ENCODE data around the gene OSM. TPM values are rescaled to one million over a fixed set of nuclear protein-coding genes. Genes with fewer than 3 reads are reported as not detected.

The OSM gene
- total RNA-seq, 5 donors from 2014 or later (not counting 1 experiment from before 2014, with no cell fraction given), result 5.9 to 16.5 (median 7.4) TPM

DNA sequence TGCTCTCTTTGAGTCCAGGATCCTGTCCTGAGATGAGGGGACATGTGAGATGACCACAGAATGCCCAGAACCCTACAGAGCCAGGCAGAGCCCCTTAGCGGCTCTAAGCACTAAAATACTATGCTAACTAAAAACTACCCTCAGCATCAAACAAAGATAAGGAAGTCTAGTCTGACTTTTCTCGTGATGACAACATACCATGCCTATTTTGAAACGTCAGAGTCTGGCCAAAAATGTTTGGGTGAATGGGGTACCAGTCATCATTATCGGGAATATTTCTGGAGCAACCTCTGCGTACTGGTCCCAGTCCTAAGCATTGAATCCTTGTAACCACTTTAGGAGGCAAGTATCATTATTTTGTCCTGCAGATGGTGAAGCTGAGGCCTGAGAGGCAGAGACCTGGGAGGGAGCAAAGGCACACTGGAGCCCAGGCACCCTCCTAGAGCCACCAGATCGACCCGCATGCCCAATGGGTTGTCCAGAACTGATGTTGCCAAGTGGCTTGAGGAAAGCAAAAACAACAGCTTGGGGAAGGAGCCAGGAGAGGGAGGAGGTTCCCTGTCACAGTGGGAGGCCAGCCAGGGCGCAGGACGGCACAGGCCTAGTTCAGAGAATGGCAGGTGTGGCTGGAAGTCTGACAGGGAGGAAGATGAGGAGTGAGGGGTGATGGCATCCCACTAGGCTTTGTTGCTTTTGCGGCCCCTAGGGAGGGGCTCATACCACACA is 7.2 kb upstream of the OSM start:
- Mint-ChIP-seq H3K4me3 (no peak overlapping the region), H3K36me3 (peaks cover 4% of the 10 kb centered on the region)
- no peak overlapping the region for H3K27ac ChIP-seq (ENCODE audit: low read length)

DNA sequence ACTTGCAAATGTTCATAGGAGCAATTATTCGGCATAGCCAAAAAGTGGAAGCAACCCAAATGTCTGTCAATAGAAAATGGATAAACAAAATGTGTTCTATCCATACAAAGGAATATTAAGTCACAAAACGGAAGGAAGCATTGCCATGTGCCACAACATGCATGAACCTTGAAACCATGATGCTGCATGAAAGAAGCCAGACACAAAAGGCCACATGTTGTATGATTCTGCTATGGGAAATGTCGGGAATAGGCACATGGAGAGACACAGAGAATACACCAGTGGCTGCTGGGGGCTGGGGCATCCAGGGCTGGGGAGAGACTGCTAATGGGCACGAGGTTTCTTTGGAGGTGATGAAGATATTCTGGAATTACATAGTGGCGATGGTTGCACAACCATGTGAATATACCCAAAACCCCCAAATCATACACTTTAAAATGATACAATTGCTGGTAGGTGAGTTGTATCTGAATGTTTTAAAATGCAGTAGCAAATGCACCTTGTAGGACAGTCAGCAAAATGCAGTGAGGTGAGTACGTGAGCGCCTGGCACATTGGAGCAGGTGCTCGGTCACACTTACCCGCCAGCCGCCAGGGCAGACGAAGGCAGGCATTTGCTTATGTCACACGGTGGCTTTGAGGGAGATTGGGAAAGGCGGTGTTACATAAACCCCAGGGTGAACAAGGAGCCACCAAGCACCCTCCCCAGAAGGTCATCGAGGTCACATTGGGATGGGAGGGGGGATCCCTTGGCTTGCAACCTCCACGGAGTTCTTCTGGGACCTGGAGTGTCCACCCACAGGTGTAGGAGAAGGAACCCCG is 6.3 kb upstream of the OSM start:
- WGBS (ENCODE audit: insufficient coverage), result 100% methylated on average over 1 of the region's 16 CpGs
- CTCF ChIA-PET, result no interaction called here

More for the DNA sequence above, 7.2 kb upstream of the OSM start:
- Histone ChIP-seq H3K4me1 (ENCODE audit: control insufficient read depth in 1 of 2, extremely low read depth in 1 of 2, insufficient read depth in 2 of 2, low read length in 2 of 2) (peaks cover 0 to 15% of the 10 kb centered on the region in 2 experiments), H3K4me3 (ENCODE audit: control insufficient read depth in 1 of 2, extremely low read depth in 1 of 2, low read length in 1 of 2) (no peak overlapping the region), H3K9me3 (no peaks in the 10 kb centered on the region), H3K36me3 (ENCODE audit: control insufficient read depth in 2 of 2, extremely low read depth in 1 of 2, insufficient read depth in 1 of 2, low read length in 1 of 2) (peaks cover 0 to 9% of the 10 kb centered on the region in 2 donors), H3K27me3 (replicated peaks in 1 of 2; ENCODE audit: control insufficient read depth in 2 of 2, extremely low read depth in 1 of 2, insufficient read depth in 2 of 2, low read length in 1 of 2) (peaks cover 0 to 18% of the 10 kb centered on the region in 2 experiments)
- DNase-seq (no peak), ATAC-seq (replicated peaks in 1 of 4) (no peak)
- 85% methylated on average over 3 of the region's 10 CpGs for WGBS (ENCODE audit: insufficient coverage)
- H3K9me3 Mint-ChIP-seq, result no peaks in the 10 kb centered on the region
- ChIA-PET CTCF (no interaction called here), POLR2A (no interaction called here)
- peak overlapping the region; percentile 70 to 84 for H3K27ac Mint-ChIP-seq
- H3K4me1 Mint-ChIP-seq, result peaks cover 23 to 50% (median 41%) of the 10 kb centered on the region in 3 donors
- no peaks in the 10 kb centered on the region for H3K27me3 Mint-ChIP-seq

DNA sequence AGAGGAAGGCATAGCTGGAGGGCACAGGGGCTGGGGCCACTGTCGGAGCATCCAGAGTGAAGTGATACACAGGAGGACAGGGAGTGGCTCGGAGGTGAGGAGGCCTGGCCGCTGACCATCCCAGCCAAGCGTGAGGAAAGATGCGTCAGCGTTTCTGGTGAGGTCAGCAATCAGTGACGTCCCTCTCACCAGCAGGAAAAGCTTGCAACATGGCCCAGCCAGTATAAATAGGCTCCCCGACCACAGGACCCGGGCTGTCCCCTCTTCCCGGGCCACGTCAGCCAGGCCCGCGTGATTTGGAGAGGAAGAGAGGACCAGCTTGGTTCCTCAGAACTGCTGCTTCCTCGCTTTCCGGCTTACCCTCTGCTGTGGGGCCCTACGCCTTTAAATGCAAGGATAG is 4.2 kb upstream of the OSM start:
- Histone ChIP-seq H3K4me3 (ENCODE audit: control insufficient read depth in 1 of 2, extremely low read depth in 1 of 2, low read length in 1 of 2) (no peak overlapping the region), H3K27ac (ENCODE audit: low read length) (no peak overlapping the region), H3K27me3 (replicated peaks in 1 of 2; ENCODE audit: control insufficient read depth in 2 of 2, extremely low read depth in 1 of 2, insufficient read depth in 2 of 2, low read length in 1 of 2) (peaks cover 0 to 3% of the 10 kb centered on the region in 2 experiments), H3K4me1 (ENCODE audit: control insufficient read depth in 1 of 2, extremely low read depth in 1 of 2, insufficient read depth in 2 of 2, low read length in 2 of 2) (peaks cover 7 to 34% of the 10 kb centered on the region in 2 experiments), H3K9me3 (no peaks in the 10 kb centered on the region), H3K36me3 (ENCODE audit: control insufficient read depth in 2 of 2, extremely low read depth in 1 of 2, insufficient read depth in 1 of 2, low read length in 1 of 2) (peaks cover 5 to 11% of the 10 kb centered on the region in 2 donors)
- Mint-ChIP-seq H3K27me3 (no peaks in the 10 kb centered on the region), H3K9me3 (no peaks in the 10 kb centered on the region), H3K4me3 (no peak overlapping the region), H3K27ac (no peak overlapping the region), H3K36me3 (peaks cover 4% of the 10 kb centered on the region), H3K4me1 (peaks cover 34 to 58% (median 50%) of the 10 kb centered on the region in 3 donors)
- POLR2A ChIA-PET, result no interaction called here
- peak in 9 of 35 experiments; percentile 23 to 61 (median 33) for DNase-seq
- CTCF ChIA-PET, result interaction anchor here (0.5 to 0.6 kb wide), 2 partner anchors 13 to 169 kb away, joined by 4 to 5 read pairs; no protein-coding TSS in a partner anchor
- ATAC-seq (replicated peaks in 1 of 4), result no peak
- WGBS (ENCODE audit: insufficient coverage), result 86% methylated on average over 14 of the region's 16 CpGs

More for the DNA sequence above, 6.3 kb upstream of the OSM start:
- peaks cover 4% of the 10 kb centered on the region for H3K36me3 Mint-ChIP-seq
- no peaks in the 10 kb centered on the region for H3K27me3 Mint-ChIP-seq
- peaks cover 0 to 16% of the 10 kb centered on the region in 2 experiments for H3K27me3 ChIP-seq (replicated peaks in 1 of 2; ENCODE audit: control insufficient read depth in 2 of 2, extremely low read depth in 1 of 2, insufficient read depth in 2 of 2, low read length in 1 of 2)
- DNase-seq, result peak in 1 of 35 experiments; percentile 31
- H3K27ac ChIP-seq (ENCODE audit: low read length), result no peak overlapping the region
- H3K4me3 Mint-ChIP-seq, result no peak overlapping the region
- peaks cover 4 to 11% of the 10 kb centered on the region in 2 donors for H3K36me3 ChIP-seq (ENCODE audit: control insufficient read depth in 2 of 2, extremely low read depth in 1 of 2, insufficient read depth in 1 of 2, low read length in 1 of 2)
- no peak overlapping the region for H3K4me3 ChIP-seq (ENCODE audit: control insufficient read depth in 1 of 2, extremely low read depth in 1 of 2, low read length in 1 of 2)
- no peak for ATAC-seq (replicated peaks in 1 of 4)
- no peaks in the 10 kb centered on the region for H3K9me3 ChIP-seq
- POLR2A ChIA-PET, result no interaction called here
- H3K4me1 Mint-ChIP-seq, result peaks cover 29 to 52% (median 45%) of the 10 kb centered on the region in 3 donors
- no peaks in the 10 kb centered on the region for H3K9me3 Mint-ChIP-seq
- H3K4me1 ChIP-seq (ENCODE audit: control insufficient read depth in 1 of 2, extremely low read depth in 1 of 2, insufficient read depth in 2 of 2, low read length in 2 of 2), result peaks cover 2 to 21% of the 10 kb centered on the region in 2 experiments
- peak overlapping the region; percentile 18 to 25 for H3K27ac Mint-ChIP-seq

DNA sequence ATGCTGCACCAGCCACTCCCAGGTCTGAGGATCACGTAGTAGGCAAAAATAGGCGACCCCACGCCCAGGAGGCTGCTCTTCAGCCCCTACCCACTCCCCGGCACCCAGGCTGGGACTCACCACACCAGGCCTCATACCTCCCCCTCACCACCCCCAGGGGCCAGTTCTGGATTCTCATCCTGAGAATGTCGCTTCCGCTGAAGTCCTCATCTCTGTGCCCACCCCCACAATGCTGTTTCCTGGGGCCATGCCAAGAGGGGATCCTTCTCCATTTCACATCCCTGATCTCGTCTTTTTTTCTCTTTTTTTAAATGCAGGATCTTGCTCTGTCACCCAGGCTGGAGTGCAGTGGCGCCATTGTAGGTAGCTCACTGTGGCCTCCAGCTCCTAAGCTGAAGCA is 1.7 kb upstream of the OSM start:
- no peak for DNase-seq
- Mint-ChIP-seq H3K27me3 (no peaks in the 10 kb centered on the region), H3K4me3 (peak overlapping the region; percentile 25 to 86 (median 67)), H3K4me1 (peaks cover 36 to 47% (median 46%) of the 10 kb centered on the region in 3 donors), H3K36me3 (peaks cover 4% of the 10 kb centered on the region), H3K27ac (peak overlapping the region; percentile 94 to 96), H3K9me3 (no peaks in the 10 kb centered on the region)
- peaks cover 7 to 52% of the 10 kb centered on the region in 2 experiments for H3K4me1 ChIP-seq (ENCODE audit: control insufficient read depth in 1 of 2, extremely low read depth in 1 of 2, insufficient read depth in 2 of 2, low read length in 2 of 2)
- CTCF ChIA-PET, result interaction anchor here in 1 of 2 donors (0.6 kb wide), 1 partner anchor 687 kb away, joined by 5 read pairs; no protein-coding TSS in a partner anchor
- H3K4me3 ChIP-seq (ENCODE audit: control insufficient read depth in 1 of 2, extremely low read depth in 1 of 2, low read length in 1 of 2), result no peak overlapping the region
- no peak for ATAC-seq (replicated peaks in 1 of 4)
- no peaks in the 10 kb centered on the region for H3K27me3 ChIP-seq (replicated peaks in 1 of 2; ENCODE audit: control insufficient read depth in 2 of 2, extremely low read depth in 1 of 2, insufficient read depth in 2 of 2, low read length in 1 of 2)
- H3K27ac ChIP-seq (ENCODE audit: low read length), result peak overlapping the region; percentile 100
- H3K36me3 ChIP-seq (ENCODE audit: control insufficient read depth in 2 of 2, extremely low read depth in 1 of 2, insufficient read depth in 1 of 2, low read length in 1 of 2), result peaks cover 5 to 19% of the 10 kb centered on the region in 2 donors
- no peaks in the 10 kb centered on the region for H3K9me3 ChIP-seq
- POLR2A ChIA-PET, result no interaction called here
- WGBS (ENCODE audit: insufficient coverage), result 78% methylated on average over 8 of the region's 8 CpGs

DNA sequence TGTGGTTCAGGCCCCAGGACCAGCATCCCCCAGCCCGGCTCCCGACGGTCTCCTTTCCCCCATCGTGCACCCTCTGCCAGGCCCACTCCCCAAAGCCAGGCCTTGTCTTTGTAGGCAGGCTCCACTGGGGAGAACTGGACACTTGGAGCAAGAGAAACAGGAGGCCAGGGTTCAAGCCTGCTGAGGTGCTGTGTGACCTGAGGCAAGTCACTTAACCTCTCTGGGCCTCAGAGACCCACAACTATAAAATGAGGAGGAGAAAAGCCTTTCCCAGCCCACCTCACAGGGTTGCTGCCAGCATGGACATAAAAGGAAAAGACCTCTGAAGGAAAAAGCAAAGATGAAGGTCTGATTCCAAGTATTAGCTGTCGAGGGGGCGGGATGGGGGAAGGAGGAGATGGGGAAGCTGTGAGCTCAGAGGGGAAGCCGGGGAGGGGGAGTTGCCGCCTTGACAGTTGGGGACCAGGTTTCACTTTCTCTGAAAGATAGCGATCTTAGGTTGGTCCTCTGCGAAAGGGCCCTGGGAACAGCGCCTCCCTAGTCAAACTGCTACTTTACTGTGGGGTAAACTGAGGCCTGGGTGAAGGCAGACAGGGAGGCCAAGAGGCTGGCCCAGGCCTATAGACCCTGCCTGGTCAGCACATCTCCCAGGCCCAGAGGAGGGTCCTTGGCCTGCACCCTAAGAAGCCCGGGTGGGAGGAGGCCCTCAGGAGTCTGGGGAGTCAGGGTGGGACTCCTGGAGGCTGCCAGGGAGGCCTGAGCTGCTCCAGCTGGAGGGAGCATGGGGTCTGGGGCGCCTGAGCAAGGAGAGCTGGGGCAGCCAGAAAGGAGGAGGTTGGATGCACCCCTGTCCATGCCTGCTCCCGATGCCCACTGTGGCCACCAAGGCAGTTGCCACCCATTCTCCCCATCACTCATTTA is 991 bp upstream of the OSM start:
- H3K4me3 Mint-ChIP-seq, result peak overlapping the region; percentile 86 to 91 (median 87)
- 8% methylated on average over 9 of the region's 14 CpGs for whole genome bisulfite sequencing (ENCODE audit: insufficient coverage)
- peaks cover 4% of the 10 kb centered on the region for H3K36me3 Mint-ChIP-seq
- ATAC-seq (replicated peaks in 1 of 4) (peak in 1 of 4 experiments; percentile 27), DNase-seq (peak in 32 of 35 experiments; percentile 18 to 78 (median 51))
- Histone ChIP-seq H3K4me1 (ENCODE audit: control insufficient read depth in 1 of 2, extremely low read depth in 1 of 2, insufficient read depth in 2 of 2, low read length in 2 of 2) (peaks cover 7 to 59% of the 10 kb centered on the region in 2 experiments), H3K36me3 (ENCODE audit: control insufficient read depth in 2 of 2, extremely low read depth in 1 of 2, insufficient read depth in 1 of 2, low read length in 1 of 2) (peaks cover 5 to 19% of the 10 kb centered on the region in 2 donors), H3K4me3 (ENCODE audit: control insufficient read depth in 1 of 2, extremely low read depth in 1 of 2, low read length in 1 of 2) (peak overlapping the region; percentile 67 to 92), H3K9me3 (no peaks in the 10 kb centered on the region), H3K27me3 (replicated peaks in 1 of 2; ENCODE audit: control insufficient read depth in 2 of 2, extremely low read depth in 1 of 2, insufficient read depth in 2 of 2, low read length in 1 of 2) (no peaks in the 10 kb centered on the region), H3K27ac (ENCODE audit: low read length) (peak overlapping the region; percentile 100)
- no peaks in the 10 kb centered on the region for H3K27me3 Mint-ChIP-seq
- POLR2A ChIA-PET, result interaction anchor here in 1 of 2 donors (0.7 to 0.8 kb wide), 2 partner anchors 229 to 323 kb away, joined by 3 to 4 read pairs; no protein-coding TSS in a partner anchor
- H3K27ac Mint-ChIP-seq, result peak overlapping the region; percentile 94 to 96
- no peaks in the 10 kb centered on the region for H3K9me3 Mint-ChIP-seq
- CTCF ChIA-PET, result interaction anchor here in 1 of 2 donors (0.6 to 0.9 kb wide), 4 partner anchors 12 to 141 kb away, joined by 3 to 4 read pairs (median 3); no protein-coding TSS in a partner anchor
- H3K4me1 Mint-ChIP-seq, result peaks cover 42 to 54% (median 49%) of the 10 kb centered on the region in 3 donors
